NCI-H1092 (cell line): Measurements from ENCODE around the gene PTGS1.
"Not testable (repeated sequence)": the region's sequence is repeated elsewhere in the genome, so short reads cannot be mapped to it uniquely, and the experiment has no call there.

Experiments
- DNase-seq: peaks from one replicate; lab custom pipeline; 2025; lab: John Stamatoyannopoulos, UW

The PTGS1 gene

GRCh38 chr9:122370869-122371755 is at the start of gene PTGS1:
TSS of gene PTGS1 (plus strand) at chr9:122371024. CDS start at chr9:122371085, 61 bp downstream.
- no peak for DNase-seq

GRCh38 chr9:122322553-122322952 is 48.3 kb upstream of the PTGS1 start:
- no peak for DNase-seq

GRCh38 chr9:122324665-122325064 is 46.2 kb upstream of the PTGS1 start:
- not testable (repeated sequence) for DNase-seq

GRCh38 chr9:122325124-122325523 is 45.7 kb upstream of the PTGS1 start:
- no peak for DNase-seq

GRCh38 chr9:122327175-122327574 is 43.6 kb upstream of the PTGS1 start:
- no peak for DNase-seq

- DNase-seq: no peak
Measured at GRCh38 chr9:122329597-122329996, 41.2 kb upstream of the PTGS1 start.

GRCh38 chr9:122330466-122330865 is 40.4 kb upstream of the PTGS1 start:
- DNase-seq: not testable (repeated sequence)

GRCh38 chr9:122331523-122331927 is 39.3 kb upstream of the PTGS1 start:
- no peak for DNase-seq

- DNase-seq: no peak
Measured at GRCh38 chr9:122332083-122332482, 38.7 kb upstream of the PTGS1 start.

- DNase-seq: no peak
Measured at GRCh38 chr9:122332644-122333043, 38.2 kb upstream of the PTGS1 start.

- no peak for DNase-seq
Measured at GRCh38 chr9:122333169-122333808, 37.5 kb upstream of the PTGS1 start.

GRCh38 chr9:122334916-122335315 is 35.9 kb upstream of the PTGS1 start:
- DNase-seq: no peak

GRCh38 chr9:122336189-122336588 is 34.6 kb upstream of the PTGS1 start:
- DNase-seq: no peak

- no peak for DNase-seq
Measured at GRCh38 chr9:122336866-122337555, 33.8 kb upstream of the PTGS1 start.

GRCh38 chr9:122337556-122337929 is 33.3 kb upstream of the PTGS1 start:
- no peak for DNase-seq

- DNase-seq: no peak
Measured at GRCh38 chr9:122338536-122338935, 32.3 kb upstream of the PTGS1 start.

GRCh38 chr9:122338994-122339393 is 31.8 kb upstream of the PTGS1 start:
- no peak for DNase-seq

- no peak for DNase-seq
Measured at GRCh38 chr9:122339579-122339978, 31.2 kb upstream of the PTGS1 start.

- DNase-seq: no peak
Measured at GRCh38 chr9:122340161-122340560, 30.7 kb upstream of the PTGS1 start.

- DNase-seq: no peak
Measured at GRCh38 chr9:122342323-122343050, 28.3 kb upstream of the PTGS1 start.

- DNase-seq: no peak
Measured at GRCh38 chr9:122346478-122347347, 24.1 kb upstream of the PTGS1 start.
